ENCODE measurements around the gene CXorf65.

CXorf65 gene

GRCh38 chrX:71068044-71068918, 38.3 kb downstream of the CXorf65 start, which contains the start of gene SNX12:
Gene SNX12 (minus strand): TSS chrX:71068334. CDS start chrX:71068306, 28 bp downstream.
- H3K4ac ChIP-seq (ENCODE audit: low read depth, low read length), result peak within 1 kb of the TSS; percentile 42
- H3K4me3 ChIP-seq (ENCODE audit: low read length), result peak within 1 kb of the TSS; percentile 74
- WGBS (ENCODE audit: extremely low coverage, insufficient coverage, low lambda C conversion rate), result no CpG with 5 or more reads among the region's 73 CpGs
- peak within 1 kb of the TSS; percentile 64 for H3K27ac ChIP-seq (ENCODE audit: low read depth, low read length)
- H2BK15ac ChIP-seq (replicated peaks; ENCODE audit: low read depth), result no peak within 1 kb of the TSS
- H4K8ac ChIP-seq (ENCODE audit: low read depth, low read length), result no peak within 1 kb of the TSS
- no peak within 1 kb of the TSS for H4K5ac ChIP-seq (ENCODE audit: low read length)
- H3K9ac ChIP-seq (ENCODE audit: low read length), result peak within 1 kb of the TSS; percentile 71
- H3K18ac ChIP-seq (ENCODE audit: low read length), result no peak within 1 kb of the TSS
- no peaks in the 10 kb centered on the region for H3K4me1 ChIP-seq (ENCODE audit: control insufficient read depth, low read depth, low read length)
- peak within 1 kb of the TSS; percentile 90 for H3K56ac ChIP-seq (ENCODE audit: low read length)
- H2BK5ac ChIP-seq (ENCODE audit: low read length), result no peak within 1 kb of the TSS
- peaks cover 14% of the 10 kb centered on the region for H3K79me2 ChIP-seq (ENCODE audit: control insufficient read depth, insufficient read depth, low read length)
- no peaks in the 10 kb centered on the region for H3K27me3 ChIP-seq (ENCODE audit: insufficient read depth, low read length, poor library complexity)
- no peaks in the 10 kb centered on the region for H3K79me1 ChIP-seq (ENCODE audit: low read length)
- peak; percentile 96 for DNase-seq
- H2AK5ac ChIP-seq (ENCODE audit: low read length), result no peak within 1 kb of the TSS
- no peak within 1 kb of the TSS for H2BK120ac ChIP-seq (ENCODE audit: low read depth, low read length)
- no peak within 1 kb of the TSS for H3K23ac ChIP-seq (ENCODE audit: low read length)
- peak within 1 kb of the TSS; percentile 56 for H3K4me2 ChIP-seq (ENCODE audit: low read length)
- H3K36me3 ChIP-seq (ENCODE audit: control insufficient read depth, insufficient read depth, low read length), result no peaks in the 10 kb centered on the region

GRCh38 chrX:71067712-71068043, 38.9 kb downstream of the CXorf65 start:
- Histone ChIP-seq H3K9ac (ENCODE audit: low read length) (peak overlapping the region; percentile 68), H3K56ac (ENCODE audit: low read length) (peak overlapping the region; percentile 90), H3K36me3 (ENCODE audit: control insufficient read depth, insufficient read depth, low read length) (no peaks in the 10 kb centered on the region), H4K8ac (ENCODE audit: low read depth, low read length) (no peak overlapping the region), H3K79me1 (ENCODE audit: low read length) (no peaks in the 10 kb centered on the region), H3K23ac (ENCODE audit: low read length) (no peak overlapping the region), H3K79me2 (ENCODE audit: control insufficient read depth, insufficient read depth, low read length) (peaks cover 14% of the 10 kb centered on the region), H3K4me3 (ENCODE audit: low read length) (peak overlapping the region; percentile 74), H2AK5ac (ENCODE audit: low read length) (no peak overlapping the region), H3K18ac (ENCODE audit: low read length) (no peak overlapping the region), H3K4me2 (ENCODE audit: low read length) (peak overlapping the region; percentile 35), H3K27me3 (ENCODE audit: insufficient read depth, low read length, poor library complexity) (no peaks in the 10 kb centered on the region), H2BK120ac (ENCODE audit: low read depth, low read length) (no peak overlapping the region), H3K27ac (ENCODE audit: low read depth, low read length) (peak overlapping the region; percentile 64), H4K5ac (ENCODE audit: low read length) (no peak overlapping the region), H2BK5ac (ENCODE audit: low read length) (no peak overlapping the region), H2BK15ac (replicated peaks; ENCODE audit: low read depth) (no peak overlapping the region), H3K4me1 (ENCODE audit: control insufficient read depth, low read depth, low read length) (no peaks in the 10 kb centered on the region), H3K4ac (ENCODE audit: low read depth, low read length) (peak overlapping the region; percentile 42)
- peak; percentile 65 for DNase-seq
- no CpG with 5 or more reads among the region's 10 CpGs for WGBS (ENCODE audit: extremely low coverage, insufficient coverage, low lambda C conversion rate)

GRCh38 chrX:71067089-71067488, 39.5 kb downstream of the CXorf65 start:
- no peak overlapping the region for H3K27ac ChIP-seq (ENCODE audit: low read depth, low read length)
- WGBS (ENCODE audit: extremely low coverage, insufficient coverage, low lambda C conversion rate), result no CpG with 5 or more reads among the region's 2 CpGs
- H3K4ac ChIP-seq (ENCODE audit: low read depth, low read length), result no peak overlapping the region
- H3K36me3 ChIP-seq (ENCODE audit: control insufficient read depth, insufficient read depth, low read length), result no peaks in the 10 kb centered on the region
- H3K4me1 ChIP-seq (ENCODE audit: control insufficient read depth, low read depth, low read length), result no peaks in the 10 kb centered on the region
- H3K56ac ChIP-seq (ENCODE audit: low read length), result peak overlapping the region; percentile 90
- H3K79me2 ChIP-seq (ENCODE audit: control insufficient read depth, insufficient read depth, low read length), result peaks cover 14% of the 10 kb centered on the region
- no peak overlapping the region for H4K5ac ChIP-seq (ENCODE audit: low read length)
- H3K4me3 ChIP-seq (ENCODE audit: low read length), result peak overlapping the region; percentile 74
- peak overlapping the region; percentile 35 for H3K4me2 ChIP-seq (ENCODE audit: low read length)
- no peak overlapping the region for H3K18ac ChIP-seq (ENCODE audit: low read length)
- no peak overlapping the region for H2BK120ac ChIP-seq (ENCODE audit: low read depth, low read length)
- no peaks in the 10 kb centered on the region for H3K79me1 ChIP-seq (ENCODE audit: low read length)
- no peak overlapping the region for H2AK5ac ChIP-seq (ENCODE audit: low read length)
- H2BK5ac ChIP-seq (ENCODE audit: low read length), result no peak overlapping the region
- H3K23ac ChIP-seq (ENCODE audit: low read length), result no peak overlapping the region
- H3K27me3 ChIP-seq (ENCODE audit: insufficient read depth, low read length, poor library complexity), result no peaks in the 10 kb centered on the region
- H4K8ac ChIP-seq (ENCODE audit: low read depth, low read length), result no peak overlapping the region
- H3K9ac ChIP-seq (ENCODE audit: low read length), result peak overlapping the region; percentile 68
- no peak for DNase-seq
- no peak overlapping the region for H2BK15ac ChIP-seq (replicated peaks; ENCODE audit: low read depth)

GRCh38 chrX:71060127-71060526, 46.4 kb downstream of the CXorf65 start:
- Histone ChIP-seq H3K79me2 (ENCODE audit: control insufficient read depth, insufficient read depth, low read length) (no peaks in the 10 kb centered on the region), H2BK120ac (ENCODE audit: low read depth, low read length) (no peak overlapping the region), H3K27me3 (ENCODE audit: insufficient read depth, low read length, poor library complexity) (no peaks in the 10 kb centered on the region), H3K36me3 (ENCODE audit: control insufficient read depth, insufficient read depth, low read length) (no peaks in the 10 kb centered on the region), H3K9ac (ENCODE audit: low read length) (no peak overlapping the region), H2BK5ac (ENCODE audit: low read length) (no peak overlapping the region), H3K4me2 (ENCODE audit: low read length) (no peak overlapping the region), H3K4me3 (ENCODE audit: low read length) (no peak overlapping the region), H2AK5ac (ENCODE audit: low read length) (no peak overlapping the region), H3K4me1 (ENCODE audit: control insufficient read depth, low read depth, low read length) (no peaks in the 10 kb centered on the region), H3K79me1 (ENCODE audit: low read length) (no peaks in the 10 kb centered on the region), H2BK15ac (replicated peaks; ENCODE audit: low read depth) (no peak overlapping the region), H3K56ac (ENCODE audit: low read length) (no peak overlapping the region), H3K27ac (ENCODE audit: low read depth, low read length) (no peak overlapping the region), H4K8ac (ENCODE audit: low read depth, low read length) (no peak overlapping the region), H3K4ac (ENCODE audit: low read depth, low read length) (no peak overlapping the region), H4K5ac (ENCODE audit: low read length) (no peak overlapping the region), H3K18ac (ENCODE audit: low read length) (no peak overlapping the region), H3K23ac (ENCODE audit: low read length) (no peak overlapping the region)
- DNase-seq, result no peak

GRCh38 chrX:71057848-71058530, 48.6 kb downstream of the CXorf65 start:
- Histone ChIP-seq H2AK5ac (ENCODE audit: low read length) (no peak overlapping the region), H3K79me2 (ENCODE audit: control insufficient read depth, insufficient read depth, low read length) (no peaks in the 10 kb centered on the region), H2BK120ac (ENCODE audit: low read depth, low read length) (no peak overlapping the region), H2BK15ac (replicated peaks; ENCODE audit: low read depth) (no peak overlapping the region), H4K8ac (ENCODE audit: low read depth, low read length) (no peak overlapping the region), H3K36me3 (ENCODE audit: control insufficient read depth, insufficient read depth, low read length) (no peaks in the 10 kb centered on the region), H3K23ac (ENCODE audit: low read length) (no peak overlapping the region), H3K4me3 (ENCODE audit: low read length) (no peak overlapping the region), H4K5ac (ENCODE audit: low read length) (no peak overlapping the region), H3K79me1 (ENCODE audit: low read length) (no peaks in the 10 kb centered on the region), H3K56ac (ENCODE audit: low read length) (no peak overlapping the region), H3K9ac (ENCODE audit: low read length) (no peak overlapping the region), H3K27me3 (ENCODE audit: insufficient read depth, low read length, poor library complexity) (no peaks in the 10 kb centered on the region), H3K4me2 (ENCODE audit: low read length) (no peak overlapping the region), H3K4ac (ENCODE audit: low read depth, low read length) (no peak overlapping the region), H3K4me1 (ENCODE audit: control insufficient read depth, low read depth, low read length) (no peaks in the 10 kb centered on the region), H3K27ac (ENCODE audit: low read depth, low read length) (no peak overlapping the region), H2BK5ac (ENCODE audit: low read length) (no peak overlapping the region), H3K18ac (ENCODE audit: low read length) (no peak overlapping the region)
- DNase-seq, result no peak
- WGBS (ENCODE audit: extremely low coverage, insufficient coverage, low lambda C conversion rate), result no CpG with 5 or more reads among the region's 3 CpGs
